ENCODE results near the gene TOR2A.
A peak's percentile ranks its signal among the peaks of the same experiment; 100 is the strongest.

The TOR2A gene

DNA sequence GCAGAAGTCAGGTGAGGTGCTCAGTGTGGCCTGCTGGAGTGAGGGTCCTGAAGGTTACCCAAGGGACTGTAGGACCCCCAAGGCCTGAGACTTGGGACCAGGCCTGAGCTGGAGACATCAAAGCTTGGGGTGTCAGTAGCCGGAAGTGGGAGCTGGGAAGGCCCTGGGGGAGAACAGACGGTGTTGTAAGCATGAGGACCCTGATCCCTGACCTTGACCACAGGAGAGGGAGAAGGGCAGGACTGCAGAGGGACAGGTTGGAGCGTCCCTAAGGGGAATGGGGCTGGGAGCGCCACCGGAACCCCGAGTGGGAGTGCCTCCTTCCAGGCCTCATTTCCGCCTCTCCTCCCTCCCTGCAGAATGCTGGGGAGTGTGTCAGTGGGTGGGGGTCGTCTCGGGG is 18.7 kb downstream of the TOR2A start:
- DNase-seq, result no peak

DNA sequence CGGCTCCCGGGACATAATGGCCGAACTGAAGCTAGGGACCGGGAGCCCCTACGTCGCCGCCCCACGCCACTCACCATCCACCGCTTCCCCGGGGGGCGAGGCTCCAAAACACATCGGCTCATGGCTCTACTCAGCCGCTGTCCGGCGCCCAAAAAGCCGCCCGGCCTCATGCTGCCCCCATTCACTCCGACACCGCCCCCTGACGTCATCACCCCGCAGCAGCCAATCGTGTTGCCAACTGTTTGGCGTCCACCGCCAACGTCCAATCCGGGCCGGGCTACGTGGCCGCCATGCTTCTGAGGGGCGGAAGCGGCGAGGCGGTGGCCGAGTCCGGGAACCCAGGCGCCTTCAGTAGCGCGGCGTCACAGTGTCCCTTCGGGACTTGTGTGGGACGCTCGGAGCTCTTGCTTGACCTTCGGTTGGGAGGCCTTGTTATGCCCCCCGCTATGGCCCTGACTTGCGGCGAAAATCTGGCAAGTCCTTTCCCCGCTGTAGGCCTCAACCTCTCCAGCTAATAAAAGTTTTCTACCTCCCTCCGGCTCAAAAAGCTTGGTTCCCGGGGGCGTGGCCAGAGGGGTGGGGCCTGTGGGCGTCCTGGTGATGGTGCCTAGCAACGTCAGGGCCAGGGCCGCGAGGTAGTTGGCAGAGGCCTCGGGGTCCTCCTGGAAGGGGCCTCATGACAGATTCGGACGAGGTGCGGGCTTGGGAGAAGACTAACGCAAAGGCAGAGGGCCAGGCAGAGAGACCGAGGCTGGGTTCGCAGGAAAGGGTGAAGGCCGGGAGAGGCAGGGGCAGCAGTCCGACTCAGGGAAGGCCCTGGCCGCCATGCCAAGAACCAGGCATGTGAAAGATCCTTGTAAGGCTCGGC is 19.4 kb downstream of the TOR2A start, which contains the start of the genes PTRH1 and TTC16:
Gene PTRH1, minus strand, starts transcription at position 194 of the 868 bp plus-strand sequence. Its CDS starts 24 bp downstream, at position 170.
Gene TTC16, plus strand, starts transcription at position 610 of the 868 bp plus-strand sequence. Its CDS starts 67 bp downstream, at position 677.
- peak; percentile 92 for DNase-seq

- no peak for DNase-seq
These were observed 20.1 kb downstream of the TOR2A start for GRCh38 chr9:127714951-127715469.

DNA sequence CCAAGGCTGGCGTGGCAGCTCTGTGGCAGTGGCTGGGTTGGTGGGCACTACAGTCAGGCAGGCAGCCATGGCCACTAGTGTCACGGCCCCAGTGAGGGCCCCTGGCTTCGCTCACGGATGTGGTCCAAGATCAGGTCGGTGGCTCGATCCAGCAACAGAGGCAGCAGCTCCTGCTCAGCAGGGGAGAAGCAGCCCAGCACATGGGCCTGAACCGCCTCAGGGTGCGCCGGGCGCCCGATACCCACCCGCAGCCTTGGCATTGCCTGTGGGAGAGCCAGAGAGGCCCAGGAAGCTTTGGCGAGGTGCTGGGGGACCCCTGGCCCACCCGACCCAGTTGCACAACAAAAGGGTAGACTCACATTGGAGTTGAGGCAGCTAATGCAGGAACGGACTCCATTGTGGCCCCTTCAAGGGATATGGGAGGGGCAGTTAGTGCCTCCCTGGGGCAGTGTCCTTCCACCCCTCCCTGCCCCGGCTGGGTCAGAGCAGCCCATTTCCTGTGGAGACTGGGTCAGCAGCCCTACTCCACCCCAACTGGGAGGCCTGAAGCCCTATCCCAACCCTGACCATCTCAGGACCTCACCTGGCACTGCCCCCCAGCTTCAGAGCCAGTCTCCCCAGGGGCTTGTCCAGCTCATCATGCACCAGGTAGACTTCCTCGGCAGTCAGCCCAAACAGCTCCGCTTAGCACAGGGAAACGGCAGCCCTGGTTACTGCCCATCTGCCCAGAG is 20.9 kb downstream of the TOR2A start:
- no peak for DNase-seq

GRCh38 chr9:127712867-127713266 is 22.2 kb downstream of the TOR2A start:
- no peak for DNase-seq

GRCh38 chr9:127712371-127712770 is 22.7 kb downstream of the TOR2A start:
- DNase-seq, result no peak

DNA sequence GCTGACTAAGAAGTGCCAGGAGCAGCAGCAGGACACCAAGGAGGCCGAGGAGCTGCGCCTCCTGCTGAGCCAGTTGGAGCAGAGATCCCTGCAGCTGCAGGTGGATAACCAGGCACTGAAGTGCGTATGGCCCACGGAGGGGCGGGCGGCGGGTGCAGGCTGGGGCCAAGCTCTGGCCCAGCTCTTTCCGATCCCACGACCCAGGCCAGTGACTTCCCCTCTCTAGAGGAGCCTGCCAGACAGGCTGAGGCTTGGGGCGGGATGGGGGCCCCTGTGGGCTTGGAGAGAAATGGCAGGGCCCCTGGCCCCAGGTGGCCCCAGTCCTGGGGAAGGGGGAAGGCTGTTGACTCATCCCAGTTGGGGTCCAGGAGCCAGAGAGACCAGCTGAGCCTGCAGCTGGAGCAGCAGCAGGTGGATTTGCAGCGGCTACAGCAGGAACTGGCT is 23.2 kb downstream of the TOR2A start:
- DNase-seq, result no peak

DNA sequence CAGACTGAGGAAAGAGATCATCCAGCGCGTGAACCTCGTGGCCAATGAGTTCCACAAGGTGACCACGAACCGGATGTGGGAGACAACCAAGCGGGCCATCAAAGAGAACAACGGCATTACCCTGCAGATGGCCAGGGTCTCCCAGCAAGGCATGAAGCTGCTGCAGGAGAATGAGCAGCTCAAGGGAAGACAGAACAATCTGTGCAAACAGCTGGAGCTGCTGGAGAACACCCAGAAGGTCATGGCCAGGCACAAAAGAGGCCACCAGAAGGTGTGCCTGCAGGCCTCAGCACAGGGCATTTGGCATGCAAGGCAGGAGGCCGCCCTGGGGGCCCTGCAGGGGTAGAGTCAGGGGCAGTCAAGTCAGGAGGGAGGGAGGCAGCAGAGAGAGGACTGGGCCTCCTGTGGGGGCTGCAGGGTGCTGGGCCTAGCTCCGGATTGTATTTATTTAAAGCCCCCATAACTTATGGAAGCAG is 23.8 kb downstream of the TOR2A start:
- no peak for DNase-seq

DNA sequence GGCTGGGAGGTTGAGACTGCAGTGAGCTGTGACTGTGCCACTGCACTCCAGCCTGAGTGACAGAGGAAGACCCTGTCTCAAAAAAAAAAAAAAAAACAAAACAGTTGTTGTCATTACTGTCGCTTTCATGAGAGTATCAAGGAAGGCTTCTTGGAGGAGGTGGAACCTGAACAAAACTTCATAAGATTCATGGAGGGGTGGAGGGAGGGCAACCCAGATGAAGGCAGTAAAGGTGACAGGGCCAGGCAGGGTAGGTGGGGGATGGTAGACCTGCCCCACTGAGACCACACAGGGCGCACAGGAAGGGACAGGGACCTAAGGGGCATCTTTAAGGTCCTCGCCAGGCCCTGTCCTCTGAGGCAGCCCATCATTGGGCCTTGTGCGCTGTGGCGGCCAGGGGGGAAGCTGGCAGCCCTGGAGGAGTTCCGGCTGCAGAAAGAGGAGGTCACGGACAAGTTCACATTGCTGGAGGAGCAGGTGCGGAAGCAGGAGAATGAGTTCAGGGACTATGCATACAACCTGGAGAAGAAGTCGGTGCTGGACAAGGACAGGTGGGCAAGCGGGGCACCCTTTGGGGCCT is 24.8 kb downstream of the TOR2A start:
- DNase-seq, result no peak

- no peak for DNase-seq
These were observed 26.0 kb downstream of the TOR2A start for GRCh38 chr9:127708952-127709587.

DNA sequence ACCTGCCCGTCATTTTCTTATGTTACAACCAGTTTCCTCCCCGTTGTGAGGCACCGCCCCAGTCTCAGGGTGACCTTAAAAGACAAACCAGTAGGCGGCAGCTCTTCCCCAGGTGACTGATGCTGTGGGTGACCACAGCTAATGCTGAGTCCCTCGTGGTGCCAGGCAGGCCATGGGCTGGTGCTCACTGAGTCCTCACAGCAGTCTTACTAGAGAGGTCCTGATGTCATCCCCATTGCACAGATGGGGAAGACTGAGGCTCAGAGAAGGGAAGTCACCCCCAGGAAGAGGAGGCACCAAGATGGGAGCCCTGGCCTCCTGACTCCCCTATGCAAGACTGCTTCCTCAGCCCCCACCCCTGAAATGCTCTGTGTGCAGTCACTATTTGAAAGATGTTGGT is 27.3 kb downstream of the TOR2A start:
- DNase-seq, result no peak

DNA sequence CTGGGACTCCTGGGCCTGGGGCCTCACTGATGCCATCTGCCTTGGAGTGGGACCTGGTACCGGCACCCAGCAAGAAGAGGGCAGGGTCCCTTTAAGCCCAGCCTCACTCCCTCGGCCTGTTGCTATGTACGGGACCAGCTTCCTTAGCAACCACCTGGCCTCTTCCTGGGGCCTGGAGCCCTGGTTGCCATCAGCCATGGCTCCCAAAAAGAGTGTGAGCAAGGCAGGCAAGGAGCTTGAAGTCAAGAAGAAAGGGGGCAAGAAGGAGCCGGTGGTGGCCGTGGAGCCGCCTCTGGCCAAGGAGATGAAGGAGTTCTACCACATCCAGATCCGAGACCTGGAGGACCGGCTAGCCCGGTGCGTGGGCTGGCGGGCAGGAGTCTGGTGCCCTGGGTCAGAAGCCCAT is 28.3 kb downstream of the TOR2A start, which contains the start of gene CFAP157:
Gene CFAP157, plus strand, starts transcription at position 153 of the 406 bp plus-strand sequence. Its CDS starts 44 bp downstream, at position 197.
- DNase-seq, result peak; percentile 27

- DNase-seq, result no peak
These were observed 29.3 kb downstream of the TOR2A start for GRCh38 chr9:127705577-127706379.

- no peak for DNase-seq
These were observed 31.7 kb downstream of the TOR2A start for GRCh38 chr9:127703289-127703946.

GRCh38 chr9:127700594-127701255 is 34.4 kb downstream of the TOR2A start:
- DNase-seq, result no peak

GRCh38 chr9:127700140-127700539 is 35.0 kb downstream of the TOR2A start:
- no peak for DNase-seq

GRCh38 chr9:127698985-127699670 is 36.0 kb downstream of the TOR2A start:
- DNase-seq, result peak; percentile 93

- DNase-seq, result no peak
These were observed 36.7 kb downstream of the TOR2A start for GRCh38 chr9:127698386-127698785.

DNA sequence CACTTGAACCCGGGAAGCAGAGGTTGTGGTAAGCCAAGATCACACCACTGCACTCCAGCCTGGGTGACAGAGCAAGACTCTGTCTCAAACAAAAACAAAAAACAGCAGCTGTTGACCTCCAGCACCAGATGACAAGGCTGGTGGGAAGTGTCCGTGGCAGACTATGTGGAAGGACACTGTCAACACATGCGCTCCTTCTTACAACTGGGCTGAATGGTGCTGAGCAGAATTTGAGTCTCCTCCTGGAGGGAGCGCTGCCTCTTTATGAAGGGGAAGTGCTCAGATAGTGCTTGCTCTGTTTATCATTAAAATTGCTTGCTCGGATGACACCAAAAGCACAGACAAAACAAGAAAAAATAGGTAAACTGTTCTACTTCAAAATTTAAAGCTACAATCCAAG is 37.5 kb downstream of the TOR2A start:
- DNase-seq, result no peak
